Right renal cortex interstitium (tissue), 3 donors: Measurements from ENCODE around the gene TRIM46. TPM values are rescaled to one million over a fixed set of nuclear protein-coding genes. Genes with fewer than 3 reads are reported as not detected.

Experiments used
- DNase-seq, 3 donors: peaks; one replicate each; pipeline ENCODE4 v3.0.0-alpha.2; 2013; ENCODE audit warnings: low read depth in 3 of 3, low spot score in 2 of 3
- polyA plus RNA-seq, 3 donors: library from polyadenylated mRNA; unstranded; fragments of 120-200 nt; gene quantifications; one replicate each; pipeline ENCODE4 v1.2.1, GENCODE V29; 2013; ENCODE audit not compliant: insufficient read length in 3 of 3

TRIM46 gene, protein sequence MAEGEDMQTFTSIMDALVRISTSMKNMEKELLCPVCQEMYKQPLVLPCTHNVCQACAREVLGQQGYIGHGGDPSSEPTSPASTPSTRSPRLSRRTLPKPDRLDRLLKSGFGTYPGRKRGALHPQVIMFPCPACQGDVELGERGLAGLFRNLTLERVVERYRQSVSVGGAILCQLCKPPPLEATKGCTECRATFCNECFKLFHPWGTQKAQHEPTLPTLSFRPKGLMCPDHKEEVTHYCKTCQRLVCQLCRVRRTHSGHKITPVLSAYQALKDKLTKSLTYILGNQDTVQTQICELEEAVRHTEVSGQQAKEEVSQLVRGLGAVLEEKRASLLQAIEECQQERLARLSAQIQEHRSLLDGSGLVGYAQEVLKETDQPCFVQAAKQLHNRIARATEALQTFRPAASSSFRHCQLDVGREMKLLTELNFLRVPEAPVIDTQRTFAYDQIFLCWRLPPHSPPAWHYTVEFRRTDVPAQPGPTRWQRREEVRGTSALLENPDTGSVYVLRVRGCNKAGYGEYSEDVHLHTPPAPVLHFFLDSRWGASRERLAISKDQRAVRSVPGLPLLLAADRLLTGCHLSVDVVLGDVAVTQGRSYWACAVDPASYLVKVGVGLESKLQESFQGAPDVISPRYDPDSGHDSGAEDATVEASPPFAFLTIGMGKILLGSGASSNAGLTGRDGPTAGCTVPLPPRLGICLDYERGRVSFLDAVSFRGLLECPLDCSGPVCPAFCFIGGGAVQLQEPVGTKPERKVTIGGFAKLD
- 1 to 10 TPM; 2.4 to 2.9 (median 2.9) TPM for polyA plus RNA-seq

DNA sequence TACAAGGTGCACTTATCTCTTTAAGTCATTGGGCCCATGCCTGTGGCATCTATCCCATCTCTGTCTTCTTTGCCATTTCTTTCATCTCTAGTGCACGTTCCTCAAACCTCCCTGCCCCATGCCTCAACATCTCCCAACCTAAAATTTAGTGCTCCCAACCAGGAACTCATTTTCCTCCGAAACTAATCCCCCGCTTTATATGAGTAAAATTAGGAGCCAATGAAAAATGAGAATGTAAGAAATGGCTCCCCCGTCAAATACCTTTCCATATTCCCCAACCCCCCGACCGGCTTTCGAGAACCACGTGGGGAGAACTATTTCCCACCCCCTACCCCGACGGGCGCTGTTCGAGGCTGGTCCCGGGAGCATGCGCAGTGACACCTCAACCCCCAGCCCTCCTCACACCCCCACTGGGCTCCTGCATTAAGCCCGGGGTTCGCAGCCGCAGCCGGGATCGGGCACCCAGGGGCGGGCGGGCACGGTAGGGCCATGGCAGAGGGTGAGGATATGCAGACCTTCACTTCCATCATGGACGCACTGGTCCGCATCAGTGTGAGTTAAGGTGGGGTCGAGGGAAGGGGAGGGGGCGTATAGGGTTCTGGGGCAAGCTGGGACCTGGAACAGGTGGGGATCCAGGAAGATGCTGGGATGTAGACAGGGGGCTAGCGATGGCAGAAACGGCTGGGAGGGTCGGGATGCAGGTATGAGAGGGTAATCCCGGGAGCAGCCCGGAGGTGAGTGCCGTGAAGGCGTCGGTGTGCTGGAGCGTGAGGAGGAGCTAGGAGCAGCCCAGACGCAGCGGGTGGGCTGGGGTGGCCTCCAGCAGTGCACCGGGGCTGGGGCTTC, at the start of gene TRIM46:
Gene TRIM46, plus strand, starts transcription at position 372 of the 846 bp plus-strand sequence. Its CDS starts 118 bp downstream, at position 490.
- DNase-seq = no peak

DNA sequence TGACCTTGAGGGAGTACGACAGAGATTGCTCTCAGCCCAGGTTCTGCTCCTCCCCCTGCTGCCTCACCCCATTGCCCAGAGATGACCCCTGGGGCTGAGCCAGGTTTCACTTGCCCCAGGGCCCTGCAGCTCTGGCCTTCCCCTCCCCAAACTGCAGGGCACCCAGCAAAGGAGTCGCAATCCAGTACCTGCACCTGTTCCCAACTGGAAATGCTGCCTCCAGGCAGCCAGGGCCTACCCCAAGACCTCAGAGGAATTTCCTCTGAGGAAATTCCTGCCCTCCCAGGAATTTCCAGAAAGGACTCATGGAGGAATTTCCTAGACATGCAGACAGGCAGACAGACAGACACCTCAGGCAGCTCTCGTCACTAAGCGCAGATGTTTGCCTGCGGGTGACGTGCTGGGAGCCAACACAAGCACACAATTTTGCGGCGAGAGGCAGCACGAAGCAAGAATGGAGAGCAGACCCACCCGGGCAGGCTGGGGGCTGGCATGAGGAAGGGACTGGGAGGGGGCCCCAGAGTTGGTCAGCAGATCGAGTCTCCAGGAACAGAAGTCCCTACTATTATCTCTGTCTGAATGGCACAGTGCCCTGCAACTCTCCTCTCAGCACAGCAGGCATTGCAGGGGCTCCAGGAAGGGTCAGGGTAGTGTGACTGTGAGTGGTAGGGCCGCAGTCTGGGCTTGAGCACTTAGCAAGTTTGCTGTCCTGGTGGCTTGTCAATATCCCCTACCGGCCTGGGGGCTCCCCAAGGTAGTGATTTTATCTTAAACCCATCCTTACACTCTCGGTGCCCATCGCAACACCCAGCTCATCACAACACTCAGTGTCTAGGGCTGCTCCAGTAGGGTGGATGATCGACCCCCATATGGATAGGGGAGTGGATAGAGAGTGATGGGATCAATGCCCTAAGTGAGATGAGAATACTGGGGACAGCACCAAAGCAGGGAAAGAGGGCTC, 48.9 kb upstream of the TRIM46 start:
- no peak for DNase-seq

DNA sequence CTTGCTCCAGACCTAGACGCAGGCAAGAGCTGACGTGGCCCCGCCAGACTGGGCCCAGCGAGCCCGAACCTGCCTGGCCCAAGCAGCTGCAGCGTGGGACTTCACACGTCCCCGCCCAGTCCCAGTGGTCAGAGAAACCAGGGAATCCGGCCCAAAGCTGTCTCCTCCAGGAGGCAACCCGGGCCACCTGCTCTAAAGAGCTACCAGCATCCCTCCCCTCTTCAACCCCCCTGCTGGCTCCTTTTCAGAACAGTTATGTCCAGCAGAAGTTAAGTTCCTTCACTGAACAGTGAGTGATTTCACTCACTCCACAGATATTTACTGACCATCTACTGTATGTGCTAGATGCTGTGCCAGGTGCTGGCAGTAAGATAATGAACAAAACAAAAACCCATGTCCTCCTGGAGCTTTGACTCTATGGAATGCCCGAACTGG, 48.1 kb upstream of the TRIM46 start:
- DNase-seq = no peak

DNA sequence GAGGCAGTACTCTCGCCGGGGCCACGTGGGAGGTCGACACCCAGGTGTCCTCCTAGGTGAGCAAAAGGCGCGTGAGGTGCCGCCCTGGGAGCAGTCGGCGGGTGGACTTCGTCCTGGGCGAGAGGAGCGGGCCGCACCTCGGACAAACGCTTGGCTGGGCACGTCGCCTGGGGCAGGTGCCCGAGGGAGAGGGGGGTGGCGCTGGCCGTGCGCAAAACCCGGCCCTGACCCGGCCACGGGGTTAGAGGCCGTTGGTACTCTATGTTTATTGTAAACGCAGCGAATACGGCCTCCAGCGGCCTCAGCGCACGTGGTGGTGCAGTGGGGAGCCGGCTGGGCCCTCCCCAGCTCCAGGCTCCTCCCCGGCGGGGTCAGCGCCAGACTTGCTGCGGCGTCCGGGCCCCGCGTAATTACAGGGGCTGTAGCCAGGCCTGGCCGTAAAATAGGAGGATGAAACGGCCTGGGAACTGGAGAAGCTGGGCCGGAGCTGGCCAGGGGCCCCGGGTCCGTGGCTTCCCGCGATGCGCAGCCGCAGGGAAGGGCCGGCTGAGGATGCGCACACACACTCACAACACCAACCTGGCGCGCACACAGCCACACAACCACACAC, 47.6 kb upstream of the TRIM46 start:
- no peak for DNase-seq

DNA sequence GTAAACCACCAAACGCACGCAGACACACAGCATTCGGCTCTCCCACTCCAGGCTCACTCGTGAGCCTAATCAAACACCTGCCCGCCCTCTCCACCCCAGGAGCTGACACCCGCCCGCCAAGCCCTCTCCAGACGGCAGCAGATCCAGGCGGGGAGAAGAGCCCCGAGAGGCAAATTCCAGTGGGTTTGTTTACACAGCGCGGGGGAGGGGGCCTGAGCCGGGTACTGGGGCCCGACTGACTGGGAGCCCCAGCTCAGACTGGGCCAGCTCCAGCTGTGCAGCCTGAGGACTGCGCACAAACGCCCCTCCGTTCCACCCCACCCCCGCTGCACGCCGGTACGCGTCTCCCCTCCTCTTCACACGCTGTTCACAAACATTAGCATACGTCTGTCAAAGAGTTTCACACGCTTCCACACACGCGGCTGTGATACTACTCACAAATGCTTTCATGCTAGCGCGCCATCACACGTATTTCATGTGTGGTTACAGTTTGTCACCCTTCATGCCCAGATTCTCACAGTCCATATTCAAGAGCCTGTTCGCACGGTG, 47.0 kb upstream of the TRIM46 start:
- DNase-seq = no peak

DNA sequence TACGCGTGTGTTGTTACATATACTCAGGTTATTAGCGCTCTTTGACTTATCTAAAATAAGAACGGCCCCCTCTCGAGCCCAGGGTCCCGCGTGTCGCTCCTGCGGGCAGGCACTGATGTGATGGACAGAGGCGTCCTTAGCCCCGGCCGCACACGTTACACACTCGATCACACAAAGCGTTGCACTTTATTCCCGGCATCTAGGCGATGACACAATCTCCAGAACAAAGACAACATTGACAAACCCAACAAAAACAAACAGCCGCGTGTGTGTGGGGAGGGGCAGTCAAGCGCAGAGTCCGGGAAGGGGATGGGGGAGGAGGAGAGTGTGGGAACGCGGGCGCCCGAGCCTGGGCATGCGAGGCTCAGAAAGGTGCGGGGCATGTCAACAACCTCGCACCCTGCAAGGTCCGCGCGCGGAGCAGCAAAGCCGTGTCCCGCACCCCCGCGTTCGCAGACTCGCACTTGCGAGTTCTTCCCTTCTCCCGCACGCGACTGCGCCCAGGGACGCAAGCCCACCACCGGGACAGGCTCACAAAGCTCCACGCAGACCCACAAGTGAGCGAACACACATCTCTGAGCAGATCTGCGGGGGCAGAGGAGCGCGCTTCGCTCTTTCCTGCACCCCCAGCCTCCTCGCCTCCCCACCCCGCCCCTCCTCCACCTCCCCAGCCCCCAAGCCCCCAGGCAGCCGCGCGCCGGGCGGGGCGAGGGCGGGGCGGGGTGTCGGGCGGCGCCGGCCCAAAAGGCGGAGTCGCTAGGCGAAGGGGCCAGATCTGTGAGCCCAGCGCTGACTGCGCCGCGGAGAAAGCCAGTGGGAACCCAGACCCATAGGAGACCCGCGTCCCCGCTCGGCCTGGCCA, 46.3 kb upstream of the TRIM46 start, which contains the start of gene EFNA1:
Gene EFNA1, plus strand, starts transcription at position 772 of the 862 bp plus-strand sequence. CDS start 102 bp downstream, outside the sequence.
- DNase-seq = no peak

DNA sequence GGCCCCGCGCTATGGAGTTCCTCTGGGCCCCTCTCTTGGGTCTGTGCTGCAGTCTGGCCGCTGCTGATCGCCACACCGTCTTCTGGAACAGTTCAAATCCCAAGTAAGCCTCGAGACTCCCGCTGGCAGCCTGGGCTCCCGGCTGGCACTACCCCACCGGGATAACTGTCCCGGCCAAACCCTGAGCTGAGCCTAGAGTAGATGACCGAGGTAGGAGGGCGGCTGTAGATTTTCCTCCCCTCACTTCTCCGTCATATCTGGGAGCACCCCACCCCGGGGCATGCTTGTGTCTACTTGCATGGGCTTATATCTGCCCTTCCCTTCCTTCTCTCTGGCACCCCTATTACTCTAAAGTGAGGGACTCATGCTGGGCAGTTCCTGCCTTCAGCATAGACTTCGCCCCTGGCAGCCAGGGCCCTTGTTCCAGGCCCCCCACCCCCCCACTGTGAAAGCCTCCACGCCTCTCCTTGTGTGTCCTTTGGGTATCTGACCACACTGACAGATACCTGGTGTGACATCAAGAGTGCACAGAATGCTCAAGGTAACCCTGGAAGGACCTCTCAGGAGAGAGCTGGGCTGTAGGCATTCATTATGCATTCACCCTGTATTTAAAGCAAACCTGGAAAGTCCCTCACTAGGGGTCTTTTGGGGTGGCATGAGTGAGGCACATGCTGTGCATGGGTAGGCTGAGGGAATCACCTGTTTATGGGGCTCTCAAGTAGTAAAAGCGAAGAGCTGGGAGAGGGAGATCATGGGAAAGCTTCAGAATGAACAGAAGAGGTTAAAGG, 45.5 kb upstream of the TRIM46 start:
- DNase-seq = no peak

DNA sequence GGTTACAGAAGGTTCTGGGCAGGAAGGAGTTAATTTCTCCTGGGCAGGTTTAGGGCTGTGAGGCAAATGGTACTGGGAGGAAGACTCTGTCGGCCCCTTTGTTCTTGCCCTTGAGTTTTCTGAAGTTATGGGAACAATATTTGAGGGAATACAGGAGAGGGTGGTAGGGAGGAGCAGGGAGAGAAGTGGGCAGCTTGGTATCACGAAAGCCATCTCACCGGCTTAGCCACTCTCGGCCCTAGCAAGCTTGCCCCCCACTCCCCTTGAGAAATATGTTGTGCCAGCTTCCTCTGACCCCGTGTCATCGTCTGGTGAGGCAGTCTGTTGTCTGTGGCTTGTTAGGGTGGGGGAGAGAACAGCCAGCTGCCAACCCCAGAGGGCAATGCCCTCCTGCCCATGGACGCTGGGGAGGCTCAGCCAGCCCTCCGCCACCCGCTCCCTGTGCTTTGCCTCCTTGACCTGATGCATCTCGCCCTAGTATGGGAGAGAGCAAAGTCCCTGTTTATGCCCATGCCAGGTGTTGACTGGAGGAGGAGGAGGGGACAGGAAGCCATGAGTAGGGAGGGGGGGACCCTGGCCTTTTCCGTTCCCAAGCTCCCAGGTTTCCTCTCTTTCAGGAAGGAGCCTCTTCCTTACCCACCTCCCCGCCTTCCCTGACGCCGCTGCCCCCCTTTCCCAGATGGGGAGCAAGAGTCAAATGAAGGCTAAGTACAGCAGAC, 44.7 kb upstream of the TRIM46 start:
- no peak for DNase-seq

DNA sequence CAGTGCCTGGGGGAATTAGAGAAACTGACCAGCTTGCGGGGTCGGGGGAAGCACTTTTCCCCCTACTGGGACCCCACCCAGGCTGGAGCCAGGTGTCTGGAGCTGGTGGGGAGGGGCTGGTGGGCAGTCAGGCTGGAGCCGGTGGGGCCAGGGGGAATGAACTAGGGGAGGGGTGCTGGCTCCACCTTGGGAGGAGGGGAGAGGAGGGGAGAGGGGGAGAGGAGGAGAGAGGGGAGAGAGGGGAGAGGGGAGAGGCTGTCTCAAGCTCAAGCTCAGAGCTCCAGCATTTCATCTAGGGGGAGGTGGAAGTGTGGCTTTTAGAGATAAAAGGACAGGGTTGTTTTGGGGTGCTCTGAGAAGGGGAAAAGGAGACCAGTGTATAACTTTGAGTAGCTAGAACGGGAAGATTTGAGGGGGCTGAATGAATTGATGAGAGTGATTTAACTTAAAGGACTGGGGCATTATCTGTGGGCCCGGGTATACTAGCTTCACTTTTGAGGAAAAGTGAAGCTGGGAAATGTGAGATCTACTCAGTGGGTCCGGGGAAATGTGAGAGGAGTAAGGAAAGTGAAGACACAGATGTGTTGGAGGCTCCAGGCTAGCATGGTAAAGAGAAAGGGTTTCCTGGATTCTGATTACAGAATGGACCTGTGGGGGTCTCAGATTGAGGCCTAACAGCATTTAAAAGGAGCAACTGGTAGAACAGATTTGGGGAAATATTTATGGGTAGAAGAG, 43.2 kb upstream of the TRIM46 start:
- DNase-seq = no peak

DNA sequence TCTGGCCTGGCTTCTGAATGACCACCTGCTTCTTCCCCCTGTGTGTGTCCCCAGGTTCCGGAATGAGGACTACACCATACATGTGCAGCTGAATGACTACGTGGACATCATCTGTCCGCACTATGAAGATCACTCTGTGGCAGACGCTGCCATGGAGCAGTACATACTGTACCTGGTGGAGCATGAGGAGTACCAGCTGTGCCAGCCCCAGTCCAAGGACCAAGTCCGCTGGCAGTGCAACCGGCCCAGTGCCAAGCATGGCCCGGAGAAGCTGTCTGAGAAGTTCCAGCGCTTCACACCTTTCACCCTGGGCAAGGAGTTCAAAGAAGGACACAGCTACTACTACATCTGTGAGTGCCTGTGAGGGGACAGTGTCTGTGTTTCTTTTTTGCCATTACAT, 42.4 kb upstream of the TRIM46 start:
- DNase-seq = no peak

DNA sequence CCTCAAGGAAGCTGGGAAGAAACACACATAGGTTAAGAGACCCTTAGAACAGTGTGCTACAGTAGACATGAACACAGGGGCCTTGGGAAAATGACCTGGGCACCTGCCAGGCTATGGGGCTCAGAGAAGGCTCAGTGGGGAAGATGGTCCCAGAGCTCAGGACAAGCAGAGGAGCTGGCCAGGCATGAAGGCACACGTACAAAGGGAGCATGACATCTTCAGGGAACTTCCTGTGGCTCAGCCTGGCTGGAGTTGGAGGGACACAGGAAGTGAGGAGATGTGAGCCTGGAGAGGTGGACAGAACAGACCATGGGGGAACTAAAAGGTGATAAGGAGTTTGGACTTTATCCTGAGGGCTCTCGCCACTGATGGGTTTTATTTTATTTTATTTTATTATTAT, 41.8 kb upstream of the TRIM46 start:
- no peak for DNase-seq

DNA sequence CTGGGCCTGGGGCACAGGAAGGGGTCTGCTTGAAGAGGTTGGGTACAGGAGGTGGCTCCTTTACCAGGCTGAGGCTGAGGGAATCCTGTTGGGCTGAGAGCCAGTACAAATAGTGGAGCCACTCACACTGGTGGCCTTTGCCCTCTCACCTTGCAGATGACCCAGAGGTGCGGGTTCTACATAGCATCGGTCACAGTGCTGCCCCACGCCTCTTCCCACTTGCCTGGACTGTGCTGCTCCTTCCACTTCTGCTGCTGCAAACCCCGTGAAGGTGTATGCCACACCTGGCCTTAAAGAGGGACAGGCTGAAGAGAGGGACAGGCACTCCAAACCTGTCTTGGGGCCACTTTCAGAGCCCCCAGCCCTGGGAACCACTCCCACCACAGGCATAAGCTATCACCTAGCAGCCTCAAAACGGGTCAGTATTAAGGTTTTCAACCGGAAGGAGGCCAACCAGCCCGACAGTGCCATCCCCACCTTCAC, 39.8 kb upstream of the TRIM46 start:
- DNase-seq = no peak

DNA sequence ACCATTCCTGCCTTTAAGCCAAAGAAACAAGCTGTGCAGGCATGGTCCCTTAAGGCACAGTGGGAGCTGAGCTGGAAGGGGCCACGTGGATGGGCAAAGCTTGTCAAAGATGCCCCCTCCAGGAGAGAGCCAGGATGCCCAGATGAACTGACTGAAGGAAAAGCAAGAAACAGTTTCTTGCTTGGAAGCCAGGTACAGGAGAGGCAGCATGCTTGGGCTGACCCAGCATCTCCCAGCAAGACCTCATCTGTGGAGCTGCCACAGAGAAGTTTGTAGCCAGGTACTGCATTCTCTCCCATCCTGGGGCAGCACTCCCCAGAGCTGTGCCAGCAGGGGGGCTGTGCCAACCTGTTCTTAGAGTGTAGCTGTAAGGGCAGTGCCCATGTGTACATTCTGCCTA, 39.3 kb upstream of the TRIM46 start:
- no peak for DNase-seq

DNA sequence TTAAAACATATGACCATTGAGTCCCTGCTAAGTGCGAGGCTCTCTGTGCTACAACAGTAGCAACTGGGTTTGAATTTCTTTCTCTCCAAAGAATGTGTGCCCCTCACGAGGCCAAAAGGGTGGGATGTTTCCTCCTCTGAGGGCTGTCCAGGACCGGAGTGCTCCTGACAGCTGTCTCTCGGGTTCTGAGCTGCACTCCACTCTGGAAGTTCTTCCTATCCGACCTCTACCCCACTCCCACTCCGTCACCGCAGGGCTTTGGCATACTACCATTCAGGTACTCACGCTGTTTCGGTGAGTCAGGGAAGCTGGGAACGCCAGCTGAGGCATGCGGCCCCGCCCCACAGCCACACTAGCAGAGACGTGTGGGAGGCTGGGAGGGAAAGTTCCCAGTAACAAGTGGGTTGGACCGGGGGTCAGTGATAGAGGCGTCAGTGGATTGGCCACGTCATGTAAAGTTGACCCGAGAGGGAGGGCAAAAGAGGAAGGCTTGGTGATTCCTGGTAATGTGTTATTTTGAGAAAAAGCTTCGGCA, 38.7 kb upstream of the TRIM46 start:
- DNase-seq = no peak

DNA sequence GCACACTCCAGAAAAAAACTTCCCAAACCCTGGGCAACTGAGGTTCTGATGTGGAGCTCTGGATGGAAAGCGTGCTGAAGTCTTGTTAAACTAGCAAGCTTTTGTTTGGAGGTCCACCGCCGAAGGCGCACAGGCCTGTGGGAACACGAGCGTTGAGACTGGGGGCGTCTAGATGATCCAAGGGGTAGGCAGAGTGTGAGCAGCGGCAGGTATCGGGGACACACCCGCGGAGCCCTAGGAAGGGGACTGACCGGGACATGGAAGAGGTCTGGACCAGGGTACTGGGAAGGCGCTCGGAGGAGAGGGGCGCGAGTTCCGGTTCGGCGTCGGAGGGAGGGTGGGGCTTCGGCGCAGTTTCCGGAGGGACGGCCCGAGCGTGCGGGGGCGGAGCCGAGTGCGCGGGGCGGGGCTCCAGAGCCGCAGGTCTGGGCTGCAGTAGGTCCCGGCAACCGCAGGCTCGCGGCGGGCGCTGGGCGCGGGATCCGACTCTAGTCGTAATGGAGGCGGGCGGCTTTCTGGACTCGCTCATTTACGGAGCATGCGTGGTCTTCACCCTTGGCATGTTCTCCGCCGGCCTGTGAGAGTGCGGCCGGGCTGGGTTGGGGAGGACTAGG, 38.1 kb upstream of the TRIM46 start, which contains the start of gene SLC50A1:
Gene SLC50A1, plus strand, starts transcription at position 438 of the 614 bp plus-strand sequence. Its CDS starts 60 bp downstream, at position 498.
- DNase-seq = peak in 2 of 3 donors; percentile 86 to 87
